NK-92 treated with Interleukin-12 subunit alpha and Interleukin-12 subunit beta, amount 100 ng/mL, for 24 hours (cell line): Measurements from ENCODE around the gene ZNF234.
"Not testable (repeated sequence)": the region's sequence is repeated elsewhere in the genome, so short reads cannot be mapped to it uniquely, and the experiment has no call there.

Source experiments
- DNase-seq: peaks from one replicate; lab custom pipeline; 2025; lab: John Stamatoyannopoulos, UW

The ZNF234 gene

GRCh38 chr19:44141191-44142058, at the start of gene ZNF234:
Gene ZNF234, plus strand, starts transcription at chr19:44141554. Its CDS starts 3,079 bp downstream, at chr19:44144633.
- no peak for DNase-seq

- no peak for DNase-seq
These were observed 49.2 kb upstream of the ZNF234 start for GRCh38 chr19:44092108-44092507.

- peak; percentile 84 for DNase-seq
These were observed 47.2 kb upstream of the ZNF234 start, which contains the start of gene ZNF224 for GRCh38 chr19:44093931-44094765. Gene ZNF224, plus strand, starts transcription at chr19:44094361. Its CDS starts 3,513 bp downstream, at chr19:44097874.

- no peak for DNase-seq
These were observed 33.6 kb upstream of the ZNF234 start for GRCh38 chr19:44107751-44108150.

GRCh38 chr19:44109458-44109857, 31.9 kb upstream of the ZNF234 start:
- no peak for DNase-seq

GRCh38 chr19:44111910-44112463, 29.4 kb upstream of the ZNF234 start:
- DNase-seq = no peak

GRCh38 chr19:44112802-44113137, 28.6 kb upstream of the ZNF234 start:
- no peak for DNase-seq

GRCh38 chr19:44113138-44113783, 28.1 kb upstream of the ZNF234 start, which contains the start of gene ZNF225:
Gene ZNF225, plus strand, starts transcription at chr19:44113399. Its CDS starts 2,429 bp downstream, at chr19:44115828.
- peak; percentile 71 for DNase-seq

- DNase-seq = no peak
These were observed 27.5 kb upstream of the ZNF234 start for GRCh38 chr19:44113784-44114390.

- DNase-seq = not testable (repeated sequence)
These were observed 20.2 kb upstream of the ZNF234 start for GRCh38 chr19:44121162-44121561.

- DNase-seq = no peak
These were observed 9.4 kb upstream of the ZNF234 start for GRCh38 chr19:44131955-44132354.

GRCh38 chr19:44142059-44142433, 692 bp downstream of the ZNF234 start:
- no peak for DNase-seq

GRCh38 chr19:44149776-44150175, 8.4 kb downstream of the ZNF234 start:
- no peak for DNase-seq

GRCh38 chr19:44151491-44151890, 10.1 kb downstream of the ZNF234 start:
- DNase-seq = no peak

- DNase-seq = no peak
These were observed 15.1 kb downstream of the ZNF234 start for GRCh38 chr19:44156475-44156874.

GRCh38 chr19:44163789-44164188, 22.4 kb downstream of the ZNF234 start:
- no peak for DNase-seq

- DNase-seq = no peak
These were observed 22.9 kb downstream of the ZNF234 start for GRCh38 chr19:44164327-44164672.

GRCh38 chr19:44164673-44165512, 23.5 kb downstream of the ZNF234 start, which contains the start of gene ZNF226:
Gene ZNF226, plus strand, starts transcription at chr19:44165100. Its CDS starts 4,981 bp downstream, at chr19:44170081.
- peak; percentile 76 for DNase-seq

- DNase-seq = not testable (repeated sequence)
These were observed 29.3 kb downstream of the ZNF234 start for GRCh38 chr19:44170660-44171059.

- DNase-seq = no peak
These were observed 35.2 kb downstream of the ZNF234 start for GRCh38 chr19:44176590-44176989.

- DNase-seq = no peak
These were observed 39.6 kb downstream of the ZNF234 start for GRCh38 chr19:44180968-44181367.
